ENCODE results near the gene KRT86. TPM values are rescaled to one million over a fixed set of nuclear protein-coding genes. Genes with fewer than 3 reads are reported as not detected.
"Not testable (repeated sequence)": the region's sequence is repeated elsewhere in the genome, so short reads cannot be mapped to it uniquely, and the experiment has no call there.

The KRT86 gene
- total RNA-seq, 1 donor: under 0.01 TPM

DNA sequence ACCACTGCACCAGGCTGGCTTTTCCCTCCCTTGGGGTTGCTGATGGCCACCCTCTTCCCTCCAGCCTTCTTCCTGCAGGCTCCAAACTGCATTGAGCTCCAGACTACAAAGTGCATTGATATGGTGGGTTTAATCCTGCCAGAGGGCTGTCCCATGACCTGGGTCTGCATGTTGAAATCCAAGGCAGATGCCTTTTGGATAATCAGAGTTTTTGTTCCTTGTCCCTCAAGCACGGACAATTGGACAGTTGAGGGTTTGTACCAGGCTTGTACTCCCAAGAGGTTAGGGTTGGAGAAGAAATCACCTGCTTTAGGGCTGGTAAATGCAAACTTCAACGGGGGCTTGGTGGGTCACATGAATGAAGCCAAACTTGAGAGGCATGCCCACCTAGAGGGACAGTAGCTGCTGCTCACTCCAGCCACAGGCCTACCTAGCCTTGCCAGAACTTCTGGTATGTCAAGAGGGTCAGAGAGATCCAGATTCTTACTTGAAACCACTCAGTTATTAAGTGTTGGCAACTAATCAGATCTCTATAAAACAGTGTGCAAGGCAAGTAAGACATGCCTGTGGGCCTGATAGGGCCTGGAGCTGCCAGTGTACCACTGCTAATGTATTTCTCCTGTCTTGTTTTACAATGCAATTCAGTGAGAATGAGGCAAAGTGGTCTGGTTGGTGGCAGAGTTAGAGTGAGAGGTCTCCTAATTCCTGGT lies 68.5 kb downstream of the KRT86 start:
- no peak overlapping the region for H3K4me3 ChIP-seq (ENCODE audit: low read depth, low read length)
- TF ChIP-seq, protein P1, sequence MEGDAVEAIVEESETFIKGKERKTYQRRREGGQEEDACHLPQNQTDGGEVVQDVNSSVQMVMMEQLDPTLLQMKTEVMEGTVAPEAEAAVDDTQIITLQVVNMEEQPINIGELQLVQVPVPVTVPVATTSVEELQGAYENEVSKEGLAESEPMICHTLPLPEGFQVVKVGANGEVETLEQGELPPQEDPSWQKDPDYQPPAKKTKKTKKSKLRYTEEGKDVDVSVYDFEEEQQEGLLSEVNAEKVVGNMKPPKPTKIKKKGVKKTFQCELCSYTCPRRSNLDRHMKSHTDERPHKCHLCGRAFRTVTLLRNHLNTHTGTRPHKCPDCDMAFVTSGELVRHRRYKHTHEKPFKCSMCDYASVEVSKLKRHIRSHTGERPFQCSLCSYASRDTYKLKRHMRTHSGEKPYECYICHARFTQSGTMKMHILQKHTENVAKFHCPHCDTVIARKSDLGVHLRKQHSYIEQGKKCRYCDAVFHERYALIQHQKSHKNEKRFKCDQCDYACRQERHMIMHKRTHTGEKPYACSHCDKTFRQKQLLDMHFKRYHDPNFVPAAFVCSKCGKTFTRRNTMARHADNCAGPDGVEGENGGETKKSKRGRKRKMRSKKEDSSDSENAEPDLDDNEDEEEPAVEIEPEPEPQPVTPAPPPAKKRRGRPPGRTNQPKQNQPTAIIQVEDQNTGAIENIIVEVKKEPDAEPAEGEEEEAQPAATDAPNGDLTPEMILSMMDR (IDR thresholded peaks at IDR 0.05; ENCODE audit: insufficient read depth, low read depth, low read length): no peak
- DNase-seq (ENCODE audit: low read depth): no peak

GRCh38 chr12:52343550-52343949 lies 69.1 kb downstream of the KRT86 start:
- TF ChIP-seq, protein P1 (IDR thresholded peaks at IDR 0.05; ENCODE audit: insufficient read depth, low read depth, low read length): no peak
- no peak overlapping the region for H3K4me3 ChIP-seq (ENCODE audit: low read depth, low read length)
- DNase-seq (ENCODE audit: low read depth): no peak

DNA sequence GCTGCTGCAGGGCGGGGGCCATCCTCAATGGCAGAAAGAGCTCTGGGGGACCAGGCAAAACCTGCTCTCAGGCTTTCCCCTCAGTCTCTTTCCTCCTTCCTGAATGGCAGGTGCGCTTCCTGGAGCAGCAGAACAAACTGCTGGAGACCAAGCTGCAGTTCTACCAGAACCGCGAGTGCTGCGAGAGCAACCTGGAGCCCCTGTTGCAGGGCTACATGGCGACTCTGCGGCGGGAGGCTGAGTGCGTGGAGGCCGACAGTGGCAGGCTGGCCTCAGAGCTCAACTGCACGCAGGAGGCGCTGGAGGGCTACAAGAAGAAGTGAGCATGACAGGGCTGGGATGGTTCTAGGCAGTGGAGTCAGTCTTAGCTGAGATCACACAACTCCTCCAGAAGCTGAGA lies 69.7 kb downstream of the KRT86 start:
- no peak for DNase-seq (ENCODE audit: low read depth)
- TF ChIP-seq, protein P1 (IDR thresholded peaks at IDR 0.05; ENCODE audit: insufficient read depth, low read depth, low read length): no peak

GRCh38 chr12:52345041-52345440 lies 70.6 kb downstream of the KRT86 start:
- H3K4me3 ChIP-seq (ENCODE audit: low read depth, low read length); DNase-seq (ENCODE audit: low read depth): not testable (repeated sequence)

More for the DNA sequence above, 69.7 kb downstream of the KRT86 start:
- H3K4me3 ChIP-seq (ENCODE audit: low read depth, low read length): no peak overlapping the region

DNA sequence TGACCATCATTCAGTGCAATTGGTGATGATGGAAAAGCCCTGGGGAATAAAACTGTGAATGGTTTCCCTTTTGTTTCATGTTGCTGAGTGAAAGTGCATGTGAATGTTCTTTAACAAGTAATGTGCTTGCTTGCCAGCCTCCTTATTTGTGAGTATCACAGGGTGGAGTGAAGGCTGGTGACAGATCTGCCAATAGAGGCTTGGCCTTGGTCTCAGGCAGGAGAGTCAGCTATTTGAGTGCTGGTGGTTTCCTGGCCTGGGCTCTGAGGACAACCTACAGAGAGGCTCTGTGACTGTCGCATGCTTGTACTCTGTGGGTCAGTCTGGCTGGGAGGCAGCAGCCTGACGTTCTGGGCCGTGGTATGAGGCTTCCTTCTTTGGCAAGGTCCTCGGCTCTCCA lies 72.1 kb downstream of the KRT86 start:
- H3K4me3 ChIP-seq (ENCODE audit: low read depth, low read length): no peak overlapping the region
- no peak for DNase-seq (ENCODE audit: low read depth)
- TF ChIP-seq, protein P1 (IDR thresholded peaks at IDR 0.05; ENCODE audit: insufficient read depth, low read depth, low read length): no peak

- DNase-seq (ENCODE audit: low read depth): no peak
- TF ChIP-seq, protein P1 (IDR thresholded peaks at IDR 0.05; ENCODE audit: insufficient read depth, low read depth, low read length): no peak
- no peak overlapping the region for H3K4me3 ChIP-seq (ENCODE audit: low read depth, low read length)
Observed at GRCh38 chr12:52347016-52347415, 72.6 kb downstream of the KRT86 start.

DNA sequence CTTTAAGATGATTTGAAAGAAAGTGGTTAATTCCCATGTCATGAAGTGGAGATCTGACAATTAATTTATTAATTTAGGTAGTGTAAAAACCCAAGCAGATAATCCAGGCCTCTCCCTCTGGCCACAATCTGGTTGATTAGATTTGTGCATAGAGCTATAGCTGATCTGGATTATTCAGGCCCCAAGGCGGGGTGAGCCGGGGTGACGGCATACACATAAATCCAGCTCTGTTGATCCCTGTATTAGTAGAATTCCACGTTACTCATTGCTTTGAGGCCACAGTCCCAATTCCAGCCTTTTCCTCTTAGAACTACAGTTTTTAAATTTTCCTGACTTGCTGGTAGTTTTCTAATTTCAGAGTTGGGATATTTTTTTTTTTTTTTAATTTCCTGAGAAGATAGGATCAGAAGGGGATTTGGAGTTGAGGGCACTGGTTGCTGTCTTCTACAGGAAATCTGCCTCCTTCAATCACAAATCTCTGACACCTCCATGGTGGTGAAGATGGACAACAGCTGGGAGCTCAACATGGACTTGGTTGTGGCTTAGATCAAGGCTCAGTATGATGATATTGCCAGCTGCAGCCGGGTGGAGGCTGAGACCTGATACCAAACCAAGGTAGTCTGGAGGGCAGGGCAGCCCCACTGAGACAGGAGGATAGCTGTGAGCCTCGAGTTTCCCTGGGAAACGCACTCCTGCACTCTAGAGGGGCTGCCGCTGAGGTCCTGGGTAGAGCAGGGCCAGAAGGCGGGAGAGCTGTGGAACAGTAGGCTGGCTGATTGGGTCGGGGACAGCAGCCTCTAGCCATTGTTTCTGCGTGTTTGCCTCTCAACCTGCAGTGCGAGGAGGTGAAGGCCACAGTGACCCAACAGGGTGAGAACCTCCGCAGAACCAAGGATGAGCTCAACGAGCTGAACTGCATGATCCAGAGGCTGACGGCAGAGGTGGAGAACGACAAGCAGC lies 73.4 kb downstream of the KRT86 start:
- DNase-seq (ENCODE audit: low read depth): no peak
- H3K4me3 ChIP-seq (ENCODE audit: low read depth, low read length): no peak overlapping the region
- TF ChIP-seq, protein P1 (IDR thresholded peaks at IDR 0.05; ENCODE audit: insufficient read depth, low read depth, low read length): no peak
